ENCODE data around the gene TULP3.
A peak's percentile ranks its signal among the peaks of the same experiment; 100 is the strongest.

The TULP3 gene

DNA sequence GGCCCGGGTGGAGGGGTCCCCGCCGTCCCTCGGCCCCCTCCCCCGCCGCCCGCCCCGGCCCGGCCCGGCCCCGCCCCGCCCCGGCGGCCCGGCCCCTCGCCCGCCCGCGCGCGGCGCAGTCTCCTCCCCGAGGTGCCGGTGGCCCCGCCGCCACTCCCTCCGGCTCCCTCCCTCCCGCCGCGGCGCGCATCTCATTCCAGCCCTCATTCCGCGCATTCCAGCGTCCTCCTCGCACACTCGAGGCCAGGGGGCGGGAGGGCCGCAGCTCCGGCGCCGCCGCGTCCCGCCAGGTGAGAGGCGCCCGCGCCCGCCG, 68.5 kb downstream of the TULP3 start, which contains the start of gene TEAD4:
Gene TEAD4, plus strand, starts transcription at position 206 of the 313 bp plus-strand sequence.
- TF ChIP-seq GABPA (IDR thresholded peaks at IDR 0.05; ENCODE audit: low read depth) (no peak), CTCF (IDR thresholded peaks at IDR 0.05; ENCODE audit: insufficient read depth, low read length) (no peak), SPI1 (IDR thresholded peaks at IDR 0.05; ENCODE audit: borderline replicate concordance, low read depth) (no peak)
- TF ChIP-seq, protein P1, sequence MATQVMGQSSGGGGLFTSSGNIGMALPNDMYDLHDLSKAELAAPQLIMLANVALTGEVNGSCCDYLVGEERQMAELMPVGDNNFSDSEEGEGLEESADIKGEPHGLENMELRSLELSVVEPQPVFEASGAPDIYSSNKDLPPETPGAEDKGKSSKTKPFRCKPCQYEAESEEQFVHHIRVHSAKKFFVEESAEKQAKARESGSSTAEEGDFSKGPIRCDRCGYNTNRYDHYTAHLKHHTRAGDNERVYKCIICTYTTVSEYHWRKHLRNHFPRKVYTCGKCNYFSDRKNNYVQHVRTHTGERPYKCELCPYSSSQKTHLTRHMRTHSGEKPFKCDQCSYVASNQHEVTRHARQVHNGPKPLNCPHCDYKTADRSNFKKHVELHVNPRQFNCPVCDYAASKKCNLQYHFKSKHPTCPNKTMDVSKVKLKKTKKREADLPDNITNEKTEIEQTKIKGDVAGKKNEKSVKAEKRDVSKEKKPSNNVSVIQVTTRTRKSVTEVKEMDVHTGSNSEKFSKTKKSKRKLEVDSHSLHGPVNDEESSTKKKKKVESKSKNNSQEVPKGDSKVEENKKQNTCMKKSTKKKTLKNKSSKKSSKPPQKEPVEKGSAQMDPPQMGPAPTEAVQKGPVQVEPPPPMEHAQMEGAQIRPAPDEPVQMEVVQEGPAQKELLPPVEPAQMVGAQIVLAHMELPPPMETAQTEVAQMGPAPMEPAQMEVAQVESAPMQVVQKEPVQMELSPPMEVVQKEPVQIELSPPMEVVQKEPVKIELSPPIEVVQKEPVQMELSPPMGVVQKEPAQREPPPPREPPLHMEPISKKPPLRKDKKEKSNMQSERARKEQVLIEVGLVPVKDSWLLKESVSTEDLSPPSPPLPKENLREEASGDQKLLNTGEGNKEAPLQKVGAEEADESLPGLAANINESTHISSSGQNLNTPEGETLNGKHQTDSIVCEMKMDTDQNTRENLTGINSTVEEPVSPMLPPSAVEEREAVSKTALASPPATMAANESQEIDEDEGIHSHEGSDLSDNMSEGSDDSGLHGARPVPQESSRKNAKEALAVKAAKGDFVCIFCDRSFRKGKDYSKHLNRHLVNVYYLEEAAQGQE (IDR thresholded peaks at IDR 0.05; ENCODE audit: insufficient replicate concordance, low read depth), result no peak
- H3K27ac ChIP-seq (replicated peaks), result no peak within 1 kb of the TSS
- peaks cover 48% of the 10 kb centered on the region for H3K27me3 ChIP-seq (ENCODE audit: insufficient read depth, poor library complexity, severe bottlenecking)
- peak within 1 kb of the TSS; percentile 15 for H3K4me3 ChIP-seq (replicated peaks; ENCODE audit: insufficient read depth, low read length)
- no peak for DNase-seq (ENCODE audit: low read depth in 1 of 2, low spot score in 1 of 2)

DNA sequence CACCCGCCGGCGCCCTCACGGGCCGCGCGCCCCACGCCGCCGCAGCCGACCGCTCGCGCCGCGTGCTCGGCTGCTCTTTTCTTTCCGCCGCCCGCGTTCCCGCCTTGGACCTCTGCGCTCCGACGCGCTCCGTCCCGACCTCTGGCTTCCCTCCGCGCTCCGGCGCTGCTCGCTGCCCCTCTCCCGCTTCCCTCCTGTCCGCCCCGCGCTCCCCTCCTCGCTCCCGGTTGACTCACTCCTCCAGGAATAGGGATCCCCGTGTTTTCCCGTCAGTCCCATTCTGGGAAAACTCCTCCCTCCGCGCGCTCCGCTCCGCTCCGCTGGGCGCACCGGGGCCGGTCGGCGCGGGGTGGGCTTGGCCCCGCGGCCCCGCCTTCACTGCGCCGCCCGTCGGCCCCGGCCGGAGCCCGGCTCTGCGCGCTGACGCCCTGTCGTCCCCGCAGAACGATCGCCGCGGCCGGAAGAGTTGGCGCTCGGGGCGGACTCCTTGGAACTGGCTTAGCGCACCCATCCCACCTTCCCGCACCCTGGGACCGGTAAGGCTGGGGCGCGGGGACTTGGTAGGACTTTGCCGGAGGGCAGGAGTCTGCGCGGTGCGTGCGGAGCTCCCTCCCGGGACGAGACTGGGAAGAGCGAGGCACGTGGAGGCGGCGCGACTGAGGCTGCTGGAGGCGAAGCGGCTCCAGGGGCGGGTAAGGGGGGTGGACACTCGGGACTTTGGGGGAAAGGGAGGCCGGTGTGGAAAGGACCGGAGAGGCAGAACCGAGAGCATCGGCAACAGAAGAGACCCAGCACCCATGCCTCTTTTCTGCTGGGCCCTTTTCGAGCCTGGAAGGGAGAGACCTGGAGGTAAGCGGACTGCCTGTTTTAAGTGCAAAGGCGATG, 69.1 kb downstream of the TULP3 start:
- no peak for DNase-seq (ENCODE audit: low read depth in 1 of 2, low spot score in 1 of 2)
- TF ChIP-seq CTCF (IDR thresholded peaks at IDR 0.05; ENCODE audit: insufficient read depth, low read length), result no peak
- TF ChIP-seq, protein P1 (IDR thresholded peaks at IDR 0.05; ENCODE audit: insufficient replicate concordance, low read depth), result no peak
- no peak for TF ChIP-seq SPI1 (IDR thresholded peaks at IDR 0.05; ENCODE audit: borderline replicate concordance, low read depth)
- no peak for TF ChIP-seq POLR2AphosphoS5 (IDR thresholded peaks at IDR 0.05; ENCODE audit: low read depth)
- TF ChIP-seq GABPA (IDR thresholded peaks at IDR 0.05; ENCODE audit: low read depth), result no peak
- H3K27ac ChIP-seq (replicated peaks), result no peak overlapping the region
- peaks cover 48% of the 10 kb centered on the region for H3K27me3 ChIP-seq (ENCODE audit: insufficient read depth, poor library complexity, severe bottlenecking)
- H3K4me3 ChIP-seq (replicated peaks; ENCODE audit: insufficient read depth, low read length), result peak overlapping the region; percentile 15

- Histone ChIP-seq H3K27me3 (ENCODE audit: insufficient read depth, poor library complexity, severe bottlenecking) (peaks cover 48% of the 10 kb centered on the region), H3K27ac (replicated peaks) (no peak overlapping the region), H3K4me3 (replicated peaks; ENCODE audit: insufficient read depth, low read length) (no peak overlapping the region)
- no peak for DNase-seq (ENCODE audit: low read depth in 1 of 2, low spot score in 1 of 2)
- TF ChIP-seq GABPA (IDR thresholded peaks at IDR 0.05; ENCODE audit: low read depth) (no peak), SPI1 (IDR thresholded peaks at IDR 0.05; ENCODE audit: borderline replicate concordance, low read depth) (no peak), POLR2AphosphoS5 (IDR thresholded peaks at IDR 0.05; ENCODE audit: low read depth) (no peak), CTCF (IDR thresholded peaks at IDR 0.05; ENCODE audit: insufficient read depth, low read length) (no peak)
- TF ChIP-seq, protein P1 (IDR thresholded peaks at IDR 0.05; ENCODE audit: insufficient replicate concordance, low read depth), result no peak
Observed at GRCh38 chr12:2960390-2960956, 69.8 kb downstream of the TULP3 start.
